ENCODE results near the gene NDUFB4. TPM values are rescaled to one million over a fixed set of nuclear protein-coding genes. Genes with fewer than 3 reads are reported as not detected.

NDUFB4 gene
- 10 to 100 TPM; 23.5 to 62.3 TPM for total RNA-seq

GRCh38 chr3:120596116-120596852, at the start of gene NDUFB4:
TSS of gene NDUFB4 (plus strand) at chr3:120596336. CDS start at chr3:120596360, 24 bp downstream.
- Histone ChIP-seq H3K27me3 (replicated peaks; ENCODE audit: insufficient read depth) (no peaks in the 10 kb centered on the region), H3K4me3 (peak within 1 kb of the TSS; percentile 89), H3K9me3 (no peaks in the 10 kb centered on the region), H3K4me1 (ENCODE audit: control insufficient read depth in 1 of 2, low read depth in 2 of 2) (peaks cover 13 to 31% of the 10 kb centered on the region in 2 donors), H3K27ac (peak within 1 kb of the TSS; percentile 78 to 80), H3K36me3 (peaks cover 4% of the 10 kb centered on the region)
- peak; percentile 90 for DNase-seq (ENCODE audit: low spot score)
- peak; percentile 97 for ATAC-seq (ENCODE audit: insufficient number of reproducible peaks, low FRiP score, low read depth)
- TF ChIP-seq CTCF (IDR thresholded peaks at IDR 0.05) = no peak

GRCh38 chr3:120550546-120550945, 45.6 kb upstream of the NDUFB4 start:
- no peak for ATAC-seq (ENCODE audit: insufficient number of reproducible peaks, low FRiP score, low read depth)
- Histone ChIP-seq H3K36me3 (no peaks in the 10 kb centered on the region), H3K9me3 (no peaks in the 10 kb centered on the region), H3K27ac (no peak overlapping the region), H3K4me3 (no peak overlapping the region), H3K27me3 (replicated peaks; ENCODE audit: insufficient read depth) (no peaks in the 10 kb centered on the region), H3K4me1 (ENCODE audit: control insufficient read depth in 1 of 2, low read depth in 2 of 2) (peaks cover 0 to 27% of the 10 kb centered on the region in 2 donors)
- DNase-seq (ENCODE audit: low spot score) = no peak
- no peak for TF ChIP-seq CTCF (IDR thresholded peaks at IDR 0.05)

- H3K27me3 ChIP-seq (replicated peaks; ENCODE audit: insufficient read depth) = no peaks in the 10 kb centered on the region
- ATAC-seq (ENCODE audit: insufficient number of reproducible peaks, low FRiP score, low read depth) = no peak
- TF ChIP-seq CTCF (IDR thresholded peaks at IDR 0.05) = no peak
- peaks cover 12 to 46% of the 10 kb centered on the region in 2 donors for H3K4me1 ChIP-seq (ENCODE audit: control insufficient read depth in 1 of 2, low read depth in 2 of 2)
- no peaks in the 10 kb centered on the region for H3K9me3 ChIP-seq
- H3K4me3 ChIP-seq = no peak overlapping the region
- no peak overlapping the region for H3K27ac ChIP-seq
- no peaks in the 10 kb centered on the region for H3K36me3 ChIP-seq
- no peak for DNase-seq (ENCODE audit: low spot score)
Measured at GRCh38 chr3:120552184-120553172, 43.7 kb upstream of the NDUFB4 start.

GRCh38 chr3:120554812-120555606, 41.1 kb upstream of the NDUFB4 start:
- DNase-seq (ENCODE audit: low spot score) (no peak), ATAC-seq (ENCODE audit: insufficient number of reproducible peaks, low FRiP score, low read depth) (no peak)
- Histone ChIP-seq H3K27ac (peak overlapping the region in 1 of 2 donors; percentile 63), H3K4me1 (ENCODE audit: control insufficient read depth in 1 of 2, low read depth in 2 of 2) (peaks cover 22 to 68% of the 10 kb centered on the region in 2 donors), H3K9me3 (no peaks in the 10 kb centered on the region), H3K27me3 (replicated peaks; ENCODE audit: insufficient read depth) (no peaks in the 10 kb centered on the region), H3K36me3 (no peaks in the 10 kb centered on the region), H3K4me3 (no peak overlapping the region)
- TF ChIP-seq CTCF (IDR thresholded peaks at IDR 0.05) = no peak
